HL-60 (cell line): Measurements from ENCODE around the gene ITLN2.

Source experiments
- GABPA ChIP-seq: IDR thresholded peaks from 2 replicates; pipeline ENCODE4 v1.6.1; 2012; ENCODE audit warnings: low read depth
- POLR2AphosphoS5 ChIP-seq: IDR thresholded peaks from 2 replicates; pipeline ENCODE4 v1.6.1; 2012; ENCODE audit warnings: low read depth
- SPI1 ChIP-seq: IDR thresholded peaks from 2 replicates; pipeline ENCODE4 v1.6.1; 2012; ENCODE audit warnings: low read depth, mild to moderate bottlenecking, borderline replicate concordance
- TF ChIP-seq, protein P1 (sequence below): IDR thresholded peaks from one replicate; pipeline ENCODE4 v1.5.1; 2011; ENCODE audit warnings: low read length, control low read depth, inconsistent platforms; ENCODE audit not compliant: insufficient read depth
- TF ChIP-seq, protein P2 (sequence below): IDR thresholded peaks from 2 replicates; pipeline ENCODE4 v1.6.1; 2012; ENCODE audit warnings: low read depth; ENCODE audit not compliant: insufficient replicate concordance

DNA sequence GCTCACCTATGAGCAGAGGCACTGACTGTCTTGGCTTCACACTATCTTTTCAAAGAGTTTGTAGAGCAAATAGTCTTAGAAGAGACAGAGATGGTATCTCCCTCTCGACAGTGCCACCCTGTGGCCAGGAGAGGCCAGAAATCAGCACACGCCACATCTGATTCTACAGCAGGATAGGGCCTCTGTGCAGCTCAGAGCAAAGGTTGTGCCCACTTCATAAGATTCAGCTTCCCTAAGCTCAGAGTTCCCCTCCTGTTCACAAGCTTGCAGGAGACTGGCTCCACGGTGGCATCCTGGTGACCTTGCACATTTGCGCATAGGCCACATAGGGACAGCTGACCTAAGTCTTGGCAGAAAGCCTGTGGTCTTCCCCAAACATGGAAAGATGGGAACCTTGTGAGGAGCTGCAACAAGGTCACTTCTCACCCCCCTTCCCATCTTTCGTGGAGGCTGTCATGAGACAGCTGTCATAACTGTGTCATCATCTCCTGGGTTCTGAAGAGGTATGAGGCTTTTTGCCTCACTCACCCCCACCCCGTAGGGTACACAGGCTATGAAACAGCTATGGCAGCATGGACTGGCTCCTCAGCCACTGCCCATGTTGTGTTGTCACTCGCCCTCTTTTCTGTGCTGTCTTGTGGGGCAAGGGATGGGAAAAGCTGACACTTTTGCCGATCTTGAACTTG lies 3.0 kb downstream of the ITLN2 start:
- TF ChIP-seq, protein P1, sequence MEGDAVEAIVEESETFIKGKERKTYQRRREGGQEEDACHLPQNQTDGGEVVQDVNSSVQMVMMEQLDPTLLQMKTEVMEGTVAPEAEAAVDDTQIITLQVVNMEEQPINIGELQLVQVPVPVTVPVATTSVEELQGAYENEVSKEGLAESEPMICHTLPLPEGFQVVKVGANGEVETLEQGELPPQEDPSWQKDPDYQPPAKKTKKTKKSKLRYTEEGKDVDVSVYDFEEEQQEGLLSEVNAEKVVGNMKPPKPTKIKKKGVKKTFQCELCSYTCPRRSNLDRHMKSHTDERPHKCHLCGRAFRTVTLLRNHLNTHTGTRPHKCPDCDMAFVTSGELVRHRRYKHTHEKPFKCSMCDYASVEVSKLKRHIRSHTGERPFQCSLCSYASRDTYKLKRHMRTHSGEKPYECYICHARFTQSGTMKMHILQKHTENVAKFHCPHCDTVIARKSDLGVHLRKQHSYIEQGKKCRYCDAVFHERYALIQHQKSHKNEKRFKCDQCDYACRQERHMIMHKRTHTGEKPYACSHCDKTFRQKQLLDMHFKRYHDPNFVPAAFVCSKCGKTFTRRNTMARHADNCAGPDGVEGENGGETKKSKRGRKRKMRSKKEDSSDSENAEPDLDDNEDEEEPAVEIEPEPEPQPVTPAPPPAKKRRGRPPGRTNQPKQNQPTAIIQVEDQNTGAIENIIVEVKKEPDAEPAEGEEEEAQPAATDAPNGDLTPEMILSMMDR: peak; percentile 78
- TF ChIP-seq GABPA (no peak), POLR2AphosphoS5 (no peak), SPI1 (no peak)
- TF ChIP-seq, protein P2, sequence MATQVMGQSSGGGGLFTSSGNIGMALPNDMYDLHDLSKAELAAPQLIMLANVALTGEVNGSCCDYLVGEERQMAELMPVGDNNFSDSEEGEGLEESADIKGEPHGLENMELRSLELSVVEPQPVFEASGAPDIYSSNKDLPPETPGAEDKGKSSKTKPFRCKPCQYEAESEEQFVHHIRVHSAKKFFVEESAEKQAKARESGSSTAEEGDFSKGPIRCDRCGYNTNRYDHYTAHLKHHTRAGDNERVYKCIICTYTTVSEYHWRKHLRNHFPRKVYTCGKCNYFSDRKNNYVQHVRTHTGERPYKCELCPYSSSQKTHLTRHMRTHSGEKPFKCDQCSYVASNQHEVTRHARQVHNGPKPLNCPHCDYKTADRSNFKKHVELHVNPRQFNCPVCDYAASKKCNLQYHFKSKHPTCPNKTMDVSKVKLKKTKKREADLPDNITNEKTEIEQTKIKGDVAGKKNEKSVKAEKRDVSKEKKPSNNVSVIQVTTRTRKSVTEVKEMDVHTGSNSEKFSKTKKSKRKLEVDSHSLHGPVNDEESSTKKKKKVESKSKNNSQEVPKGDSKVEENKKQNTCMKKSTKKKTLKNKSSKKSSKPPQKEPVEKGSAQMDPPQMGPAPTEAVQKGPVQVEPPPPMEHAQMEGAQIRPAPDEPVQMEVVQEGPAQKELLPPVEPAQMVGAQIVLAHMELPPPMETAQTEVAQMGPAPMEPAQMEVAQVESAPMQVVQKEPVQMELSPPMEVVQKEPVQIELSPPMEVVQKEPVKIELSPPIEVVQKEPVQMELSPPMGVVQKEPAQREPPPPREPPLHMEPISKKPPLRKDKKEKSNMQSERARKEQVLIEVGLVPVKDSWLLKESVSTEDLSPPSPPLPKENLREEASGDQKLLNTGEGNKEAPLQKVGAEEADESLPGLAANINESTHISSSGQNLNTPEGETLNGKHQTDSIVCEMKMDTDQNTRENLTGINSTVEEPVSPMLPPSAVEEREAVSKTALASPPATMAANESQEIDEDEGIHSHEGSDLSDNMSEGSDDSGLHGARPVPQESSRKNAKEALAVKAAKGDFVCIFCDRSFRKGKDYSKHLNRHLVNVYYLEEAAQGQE: no peak
